22Rv1 (cell line): ENCODE data around the gene WDR27.

ENCODE experiments used
- H3K27ac ChIP-seq: fragments of 450-650 bp; 2 replicates; pipeline ENCODE4 v1.5.1; 2017
- ZFX ChIP-seq: fragments of 450-650 bp; IDR thresholded peaks from 2 replicates; pipeline ENCODE4 v1.6.1; 2017; ENCODE audit warnings: antibody characterized with exemption, borderline replicate concordance
- TF ChIP-seq, protein P1 (sequence below): fragments of 450-650 bp; IDR thresholded peaks from 2 replicates; pipeline ENCODE4 v1.5.1; 2017; ENCODE audit warnings: mild to moderate bottlenecking

The WDR27 gene

DNA sequence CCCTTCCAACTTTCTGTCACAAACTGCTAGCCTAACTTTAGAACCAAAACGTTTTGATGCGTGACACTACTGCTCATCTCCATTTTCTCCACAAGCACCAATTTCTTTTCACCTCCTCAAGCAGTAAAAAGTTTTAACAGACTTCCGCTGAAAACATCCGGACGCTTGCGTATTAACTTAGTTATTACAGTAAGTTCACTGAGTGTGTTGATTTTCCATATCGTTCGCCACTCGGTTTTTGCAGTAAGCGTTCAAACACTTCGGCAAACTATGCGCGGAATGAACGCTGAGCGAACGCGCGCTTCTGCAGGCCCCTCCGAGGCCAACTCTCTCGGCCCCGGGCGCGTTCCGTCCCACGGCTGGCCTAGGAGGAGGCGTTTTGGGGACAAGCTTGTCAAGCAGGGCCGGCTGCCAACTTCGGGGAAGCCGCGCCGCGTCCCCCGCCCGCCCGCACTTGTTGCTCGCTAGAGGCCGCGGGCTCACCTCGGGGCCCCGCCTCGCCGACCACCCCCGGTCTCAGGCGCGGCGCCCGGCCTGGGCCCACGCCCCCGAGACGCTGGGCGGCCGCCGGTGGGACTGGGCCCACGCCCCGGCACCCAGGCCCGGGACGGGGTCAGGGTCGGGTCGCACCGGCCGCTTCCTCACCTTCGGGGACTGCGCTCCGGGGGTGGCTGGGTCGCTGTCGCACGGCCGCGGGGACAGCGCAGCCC lies 21.5 kb upstream of the WDR27 start:
- no peak for TF ChIP-seq ZFX
- TF ChIP-seq, protein P1, sequence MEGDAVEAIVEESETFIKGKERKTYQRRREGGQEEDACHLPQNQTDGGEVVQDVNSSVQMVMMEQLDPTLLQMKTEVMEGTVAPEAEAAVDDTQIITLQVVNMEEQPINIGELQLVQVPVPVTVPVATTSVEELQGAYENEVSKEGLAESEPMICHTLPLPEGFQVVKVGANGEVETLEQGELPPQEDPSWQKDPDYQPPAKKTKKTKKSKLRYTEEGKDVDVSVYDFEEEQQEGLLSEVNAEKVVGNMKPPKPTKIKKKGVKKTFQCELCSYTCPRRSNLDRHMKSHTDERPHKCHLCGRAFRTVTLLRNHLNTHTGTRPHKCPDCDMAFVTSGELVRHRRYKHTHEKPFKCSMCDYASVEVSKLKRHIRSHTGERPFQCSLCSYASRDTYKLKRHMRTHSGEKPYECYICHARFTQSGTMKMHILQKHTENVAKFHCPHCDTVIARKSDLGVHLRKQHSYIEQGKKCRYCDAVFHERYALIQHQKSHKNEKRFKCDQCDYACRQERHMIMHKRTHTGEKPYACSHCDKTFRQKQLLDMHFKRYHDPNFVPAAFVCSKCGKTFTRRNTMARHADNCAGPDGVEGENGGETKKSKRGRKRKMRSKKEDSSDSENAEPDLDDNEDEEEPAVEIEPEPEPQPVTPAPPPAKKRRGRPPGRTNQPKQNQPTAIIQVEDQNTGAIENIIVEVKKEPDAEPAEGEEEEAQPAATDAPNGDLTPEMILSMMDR, result no peak
- peak overlapping the region; percentile 67 for H3K27ac ChIP-seq

DNA sequence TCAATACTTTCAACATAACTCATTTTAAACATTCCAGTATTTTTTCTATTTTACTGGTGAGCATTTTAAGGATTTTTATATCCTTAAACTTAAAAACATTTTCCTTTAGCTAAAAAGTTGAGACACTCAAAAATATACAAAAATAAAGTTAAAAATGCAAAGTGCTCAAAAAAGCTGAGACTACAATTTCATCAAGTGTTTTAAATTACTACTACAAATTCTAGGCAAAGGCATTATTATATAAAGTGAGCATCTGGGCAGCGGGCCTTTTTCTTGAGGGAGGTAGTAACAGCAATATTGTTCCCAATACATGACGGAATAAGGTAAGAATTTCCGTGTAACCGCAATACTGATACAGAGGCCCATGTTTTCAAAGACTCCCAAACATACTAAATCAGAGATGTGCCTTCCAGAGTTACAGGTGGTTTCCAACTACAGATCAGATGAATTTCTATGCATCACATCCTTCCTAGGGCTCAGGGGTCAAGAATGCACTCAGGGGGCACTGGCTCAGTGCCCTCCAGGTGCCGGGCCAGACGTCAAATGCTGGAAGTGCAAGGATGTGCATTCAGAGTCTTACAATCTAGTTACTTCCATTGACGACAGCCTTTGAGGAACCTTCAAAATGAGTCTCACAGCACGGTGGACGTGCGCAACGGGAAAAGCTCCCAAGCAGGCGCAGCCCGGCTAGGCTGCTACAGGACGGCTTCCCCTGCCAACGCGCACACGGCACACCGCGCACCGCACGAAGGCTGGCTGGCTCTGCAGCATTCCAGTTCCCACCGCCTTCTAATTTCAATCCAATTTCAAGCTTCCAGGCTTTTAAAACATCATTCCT lies 20.8 kb upstream of the WDR27 start:
- TF ChIP-seq, protein P1, result no peak
- TF ChIP-seq ZFX, result no peak
- peak overlapping the region; percentile 67 for H3K27ac ChIP-seq

DNA sequence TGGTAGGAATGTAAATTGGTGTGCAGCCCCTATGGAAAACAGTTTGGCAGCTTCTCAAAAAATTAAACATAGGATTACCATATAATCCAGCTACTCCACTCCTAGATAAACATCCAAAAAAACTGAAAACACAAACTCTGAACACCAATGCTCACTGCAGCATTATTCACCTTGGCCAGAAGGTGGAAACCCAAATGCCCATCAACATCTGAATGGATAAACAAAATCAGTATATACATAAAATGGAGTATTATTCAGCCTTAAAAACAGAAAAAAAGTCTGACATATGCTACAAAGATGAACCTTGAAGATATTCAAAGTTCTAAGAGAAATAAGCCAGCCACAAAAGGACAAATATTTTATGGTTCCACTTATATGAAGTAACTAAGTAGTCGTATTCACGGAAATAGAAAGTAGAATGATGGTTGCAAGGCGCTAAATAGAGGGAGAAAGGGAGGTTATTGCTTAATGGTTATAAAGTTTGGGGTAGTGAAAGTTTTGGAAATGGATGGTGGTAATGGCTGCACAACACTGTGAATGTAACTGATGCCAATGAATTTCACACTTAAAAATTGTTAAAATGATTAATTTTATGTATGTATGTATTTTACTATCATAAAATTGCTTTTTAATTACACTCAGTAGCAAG lies 18.5 kb upstream of the WDR27 start:
- H3K27ac ChIP-seq, result no peak overlapping the region
- TF ChIP-seq ZFX, result no peak
- TF ChIP-seq, protein P1, result 0 out of 2 replicates have a peak, but pooled peaks have one; percentile 6

DNA sequence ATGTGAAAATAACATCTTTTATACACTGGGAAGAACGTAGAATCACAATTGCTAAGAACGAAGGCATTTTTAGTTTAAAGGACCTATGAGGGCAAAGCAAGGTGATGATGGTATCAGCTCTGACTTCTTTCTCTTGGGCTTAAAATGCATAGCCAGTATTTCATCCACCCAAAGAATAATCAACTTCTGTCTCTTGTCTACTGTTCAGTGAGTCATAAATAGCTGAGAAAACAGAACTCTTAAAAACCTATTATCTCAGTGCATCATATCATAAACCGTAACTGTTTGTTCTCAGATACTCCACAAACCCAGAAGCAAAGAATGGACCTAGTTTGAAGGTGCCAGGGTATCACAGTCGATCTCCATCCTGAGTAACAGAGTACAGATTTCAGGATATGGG lies 17.3 kb upstream of the WDR27 start:
- TF ChIP-seq ZFX, result no peak
- TF ChIP-seq, protein P1, result no peak
- no peak overlapping the region for H3K27ac ChIP-seq

DNA sequence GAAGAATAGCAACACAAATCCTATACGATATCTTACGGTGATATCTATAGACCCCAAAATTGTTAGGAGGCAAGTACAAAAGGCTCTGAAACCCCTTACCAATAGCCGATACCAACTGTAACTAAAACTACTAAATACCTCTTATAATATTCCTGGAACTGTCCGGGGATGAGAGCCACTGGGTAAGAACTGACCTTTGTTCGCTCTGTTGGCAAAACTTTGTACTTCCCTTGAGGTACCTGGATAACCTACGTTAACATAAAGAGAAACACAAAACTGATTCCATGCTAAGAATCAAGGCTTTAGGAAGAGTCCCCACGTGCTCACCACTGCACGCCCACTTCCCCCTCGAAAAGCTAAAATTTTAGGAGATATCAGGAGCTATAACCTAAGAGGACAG lies 12.8 kb upstream of the WDR27 start:
- H3K27ac ChIP-seq, result no peak overlapping the region
- no peak for TF ChIP-seq ZFX
- TF ChIP-seq, protein P1, result no peak

DNA sequence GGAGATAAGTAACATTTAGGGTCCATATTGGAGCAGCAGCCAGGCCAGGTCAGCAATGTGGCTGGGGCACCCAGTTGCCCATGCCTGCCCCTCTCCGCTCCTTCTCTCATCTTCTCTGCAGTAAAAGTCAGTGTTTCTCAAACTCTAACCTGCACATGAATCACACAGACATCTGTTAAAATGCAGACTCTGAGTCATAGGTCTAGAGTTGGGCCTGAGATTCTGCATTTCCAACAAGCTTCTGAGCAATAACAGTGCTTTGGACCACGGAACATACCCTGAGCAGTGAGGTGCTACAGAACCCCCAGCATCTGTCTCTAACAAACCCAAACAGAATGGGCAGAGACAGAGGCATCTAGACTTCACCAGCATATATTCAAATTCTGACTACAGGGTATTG lies 12.3 kb upstream of the WDR27 start:
- TF ChIP-seq, protein P1, result no peak
- no peak for TF ChIP-seq ZFX
- H3K27ac ChIP-seq, result no peak overlapping the region
